Measurements from ENCODE around the gene MAFF.
"Not testable (repeated sequence)": the region's sequence is repeated elsewhere in the genome, so short reads cannot be mapped to it uniquely, and the experiment has no call there.

The MAFF gene

DNA sequence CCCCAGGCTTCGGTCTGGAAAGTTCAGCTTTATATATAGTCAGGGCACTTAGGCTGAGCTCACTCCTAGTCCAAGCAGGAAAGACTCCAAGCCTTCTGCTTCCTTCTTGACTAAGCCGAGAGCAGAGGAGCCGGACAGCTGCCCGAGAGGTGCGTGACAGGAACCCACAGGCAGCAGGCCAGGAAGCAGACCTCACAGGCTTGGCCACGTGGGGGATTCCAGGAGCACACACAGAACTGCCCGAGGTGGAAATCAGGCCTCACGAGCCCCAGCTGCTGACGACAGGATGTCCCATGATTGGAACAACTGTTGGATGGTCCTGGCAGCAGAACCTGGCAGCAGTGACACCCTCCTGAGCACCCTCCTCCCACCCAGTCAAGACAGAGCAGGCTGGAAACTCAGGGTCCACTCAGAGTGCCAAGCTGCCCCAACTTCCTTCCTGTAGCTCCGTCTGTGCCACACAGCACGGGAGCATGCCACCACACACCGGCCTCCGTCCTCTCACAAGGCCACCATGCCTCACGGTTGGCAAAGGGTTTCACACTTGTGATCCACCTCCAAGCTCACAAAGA, 25.5 kb upstream of the MAFF start:
- Histone ChIP-seq H3K4me2 (peak overlapping the region; percentile 97), H3K4me1 (ENCODE audit: low read depth, poor library complexity, severe bottlenecking) (peaks cover 61% of the 10 kb centered on the region), H3K27ac (peak overlapping the region; percentile 91)

DNA sequence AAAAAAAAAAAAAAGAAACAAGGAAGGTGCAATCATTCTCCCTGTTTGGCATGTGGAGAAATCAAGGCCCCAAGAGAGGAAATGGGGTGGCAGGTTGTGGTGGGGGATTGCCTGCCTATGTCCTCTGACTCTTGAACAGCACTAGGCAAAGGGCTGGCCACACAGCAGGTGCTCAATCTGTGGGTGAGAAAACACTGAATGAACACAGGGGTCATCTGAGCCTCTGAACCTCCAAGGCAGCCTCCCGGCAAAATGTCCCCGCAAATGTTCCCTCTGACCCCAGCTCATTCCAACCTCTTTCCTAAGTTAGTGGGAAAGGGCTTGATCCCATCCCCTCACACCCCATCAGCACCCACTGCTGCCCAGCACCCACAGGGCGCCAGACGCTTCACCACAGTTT, 24.8 kb upstream of the MAFF start:
- H3K4me3 ChIP-seq (IDR thresholded peaks at IDR 0.05; ENCODE audit: insufficient read depth, low read depth, low read length) = no peak overlapping the region
- H3K9ac ChIP-seq = peak overlapping the region; percentile 66
- no peaks in the 10 kb centered on the region for H3K27me3 ChIP-seq (ENCODE audit: insufficient read depth, low read depth)
- TF ChIP-seq, protein P1, sequence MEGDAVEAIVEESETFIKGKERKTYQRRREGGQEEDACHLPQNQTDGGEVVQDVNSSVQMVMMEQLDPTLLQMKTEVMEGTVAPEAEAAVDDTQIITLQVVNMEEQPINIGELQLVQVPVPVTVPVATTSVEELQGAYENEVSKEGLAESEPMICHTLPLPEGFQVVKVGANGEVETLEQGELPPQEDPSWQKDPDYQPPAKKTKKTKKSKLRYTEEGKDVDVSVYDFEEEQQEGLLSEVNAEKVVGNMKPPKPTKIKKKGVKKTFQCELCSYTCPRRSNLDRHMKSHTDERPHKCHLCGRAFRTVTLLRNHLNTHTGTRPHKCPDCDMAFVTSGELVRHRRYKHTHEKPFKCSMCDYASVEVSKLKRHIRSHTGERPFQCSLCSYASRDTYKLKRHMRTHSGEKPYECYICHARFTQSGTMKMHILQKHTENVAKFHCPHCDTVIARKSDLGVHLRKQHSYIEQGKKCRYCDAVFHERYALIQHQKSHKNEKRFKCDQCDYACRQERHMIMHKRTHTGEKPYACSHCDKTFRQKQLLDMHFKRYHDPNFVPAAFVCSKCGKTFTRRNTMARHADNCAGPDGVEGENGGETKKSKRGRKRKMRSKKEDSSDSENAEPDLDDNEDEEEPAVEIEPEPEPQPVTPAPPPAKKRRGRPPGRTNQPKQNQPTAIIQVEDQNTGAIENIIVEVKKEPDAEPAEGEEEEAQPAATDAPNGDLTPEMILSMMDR (conservative IDR thresholded peaks at IDR 0.05; ENCODE audit: low read depth, low read length) = no peak
- H4K20me1 ChIP-seq (ENCODE audit: insufficient read depth) = no peaks in the 10 kb centered on the region
- peak overlapping the region; percentile 91 for H3K27ac ChIP-seq
- H3K79me2 ChIP-seq (ENCODE audit: insufficient read depth, low read depth) = no peaks in the 10 kb centered on the region
- H3K36me3 ChIP-seq (ENCODE audit: insufficient read depth) = no peaks in the 10 kb centered on the region
- H2AFZ ChIP-seq (ENCODE audit: low read depth) = peak overlapping the region; percentile 39; the same call in 1 of the 2 replicates
- peaks cover 63% of the 10 kb centered on the region for H3K4me1 ChIP-seq (ENCODE audit: low read depth, poor library complexity, severe bottlenecking)
- peak overlapping the region; percentile 97 for H3K4me2 ChIP-seq

More for the DNA sequence above, 25.5 kb upstream of the MAFF start:
- Histone ChIP-seq H2AFZ (ENCODE audit: low read depth) (peak overlapping the region; percentile 35; the same call in 1 of the 2 replicates), H4K20me1 (ENCODE audit: insufficient read depth) (no peaks in the 10 kb centered on the region), H3K9ac (peak overlapping the region; percentile 66; the same call in 1 of the 2 replicates), H3K4me3 (IDR thresholded peaks at IDR 0.05; ENCODE audit: insufficient read depth, low read depth, low read length) (no peak overlapping the region), H3K79me2 (ENCODE audit: insufficient read depth, low read depth) (no peaks in the 10 kb centered on the region), H3K36me3 (ENCODE audit: insufficient read depth) (no peaks in the 10 kb centered on the region), H3K27me3 (ENCODE audit: insufficient read depth, low read depth) (no peaks in the 10 kb centered on the region)
- TF ChIP-seq, protein P1 (conservative IDR thresholded peaks at IDR 0.05; ENCODE audit: low read depth, low read length) = no peak

DNA sequence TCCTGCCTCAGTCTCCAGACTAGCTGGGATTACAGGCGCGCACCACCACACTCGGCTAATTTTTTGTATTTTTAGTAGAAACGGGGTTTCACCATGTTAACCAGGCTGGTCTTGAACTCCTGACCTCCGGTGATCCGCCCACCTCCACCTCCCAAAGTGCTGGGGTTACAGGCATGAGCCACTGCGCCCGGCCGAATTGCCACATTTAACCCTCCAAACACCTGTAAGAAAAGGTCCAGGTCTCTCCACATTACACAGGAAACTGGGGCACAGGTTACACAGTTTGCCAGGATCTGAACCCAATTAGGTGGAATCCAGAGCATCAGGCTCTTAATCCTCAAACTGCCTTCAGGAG, 24.2 kb upstream of the MAFF start:
- Histone ChIP-seq H3K9ac (peak overlapping the region; percentile 66), H3K4me2 (peak overlapping the region; percentile 97), H3K4me1 (ENCODE audit: low read depth, poor library complexity, severe bottlenecking) (peaks cover 67% of the 10 kb centered on the region), H3K27ac (peak overlapping the region; percentile 91), H2AFZ (ENCODE audit: low read depth) (peak overlapping the region; percentile 39; the same call in 1 of the 2 replicates)
- not testable (repeated sequence) for H3K36me3 ChIP-seq (ENCODE audit: insufficient read depth); H3K79me2 ChIP-seq (ENCODE audit: insufficient read depth, low read depth); H4K20me1 ChIP-seq (ENCODE audit: insufficient read depth); H3K4me3 ChIP-seq (IDR thresholded peaks at IDR 0.05; ENCODE audit: insufficient read depth, low read depth, low read length); H3K27me3 ChIP-seq (ENCODE audit: insufficient read depth, low read depth)

DNA sequence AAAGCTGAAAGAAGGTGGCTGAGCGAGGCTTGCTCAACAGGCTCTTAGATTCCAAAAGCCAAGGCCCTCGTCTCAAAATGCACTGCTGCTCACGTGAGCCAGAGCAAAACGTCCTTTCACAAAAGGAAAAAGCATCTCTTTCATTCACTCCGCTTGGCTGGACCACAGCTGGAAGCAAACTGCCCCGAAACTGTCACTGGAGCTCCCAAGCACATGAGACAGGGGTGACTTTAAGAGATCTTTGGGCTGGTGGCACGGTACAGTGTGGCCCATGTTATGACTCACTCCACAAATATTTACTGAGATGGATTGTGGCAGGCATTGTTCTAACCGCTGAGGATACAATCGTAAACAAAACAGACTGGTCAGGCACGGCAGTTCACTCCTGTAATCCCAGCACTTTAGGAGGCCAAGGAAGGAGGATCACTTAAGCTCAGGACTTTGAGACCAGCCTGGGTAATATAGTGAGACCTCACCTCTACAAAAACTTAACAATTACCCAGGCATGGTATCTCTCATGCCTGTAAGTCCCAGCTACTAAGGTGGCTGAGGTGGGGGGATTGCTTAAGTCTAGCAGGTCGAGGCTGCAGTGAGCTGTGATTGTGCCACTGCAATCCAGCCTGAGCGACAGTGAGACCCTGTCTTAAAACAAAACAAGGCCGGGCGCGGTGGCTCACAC, 23.7 kb upstream of the MAFF start:
- no peaks in the 10 kb centered on the region for H4K20me1 ChIP-seq (ENCODE audit: insufficient read depth)
- no peaks in the 10 kb centered on the region for H3K36me3 ChIP-seq (ENCODE audit: insufficient read depth)
- H3K27me3 ChIP-seq (ENCODE audit: insufficient read depth, low read depth) = no peaks in the 10 kb centered on the region
- no peak overlapping the region for H3K4me3 ChIP-seq (IDR thresholded peaks at IDR 0.05; ENCODE audit: insufficient read depth, low read depth, low read length)
- peak overlapping the region; percentile 66 for H3K9ac ChIP-seq
- peak overlapping the region; percentile 91 for H3K27ac ChIP-seq
- TF ChIP-seq, protein P1 (conservative IDR thresholded peaks at IDR 0.05; ENCODE audit: low read depth, low read length) = no peak
- peaks cover 70% of the 10 kb centered on the region for H3K4me1 ChIP-seq (ENCODE audit: low read depth, poor library complexity, severe bottlenecking)
- H3K4me2 ChIP-seq = peak overlapping the region; percentile 97
- H3K79me2 ChIP-seq (ENCODE audit: insufficient read depth, low read depth) = no peaks in the 10 kb centered on the region
- peak overlapping the region; percentile 9; the same call in 1 of the 2 replicates for H2AFZ ChIP-seq (ENCODE audit: low read depth)

DNA sequence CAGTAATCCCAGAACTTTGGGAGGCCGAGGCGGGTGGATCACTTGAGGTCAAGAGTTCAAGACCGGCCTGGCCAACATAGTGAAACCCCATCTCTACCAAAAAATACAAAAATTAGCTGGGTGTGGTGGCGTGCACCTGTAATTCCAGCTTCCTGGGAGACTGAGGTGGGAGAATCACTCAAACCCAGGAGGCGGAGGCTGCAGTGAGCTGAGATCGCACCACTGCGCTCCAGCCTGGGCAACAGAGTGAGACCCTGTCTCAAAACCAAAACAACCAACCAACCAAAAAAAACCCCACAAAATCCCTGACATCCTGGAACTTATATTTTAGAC, 23.2 kb upstream of the MAFF start:
- not testable (repeated sequence) for H3K79me2 ChIP-seq (ENCODE audit: insufficient read depth, low read depth); H3K36me3 ChIP-seq (ENCODE audit: insufficient read depth); H4K20me1 ChIP-seq (ENCODE audit: insufficient read depth); H3K4me3 ChIP-seq (IDR thresholded peaks at IDR 0.05; ENCODE audit: insufficient read depth, low read depth, low read length); H2AFZ ChIP-seq (ENCODE audit: low read depth); H3K27me3 ChIP-seq (ENCODE audit: insufficient read depth, low read depth)
- Histone ChIP-seq H3K27ac (peak overlapping the region; percentile 91), H3K4me2 (peak overlapping the region; percentile 97), H3K4me1 (ENCODE audit: low read depth, poor library complexity, severe bottlenecking) (peaks cover 70% of the 10 kb centered on the region), H3K9ac (peak overlapping the region; percentile 66; the same call in 1 of the 2 replicates)

All from KMS-11 (cell line).